T-helper 1 cell treated with Interleukin-12 subunit alpha and Interleukin-12 subunit beta and Interleukin-4 antibody, amounts not matched to agents 30 μg/mL and 1 μg/mL, for 36 hours (primary cell): ENCODE data around the gene SF3A1.

Experiments
- H3K27ac Mint-ChIP-seq: one replicate; pipeline ENCODE4 v1.8.0; 2021; ENCODE audit warnings: mild to moderate bottlenecking, mixed read lengths
- H3K27me3 Mint-ChIP-seq: one replicate; pipeline ENCODE4 v1.8.0; 2021; ENCODE audit warnings: low read depth, mixed read lengths
- H3K36me3 Mint-ChIP-seq: one replicate; pipeline ENCODE4 v1.8.0; 2021; ENCODE audit warnings: low read depth, mixed read lengths
- H3K4me1 Mint-ChIP-seq: one replicate; pipeline ENCODE4 v1.8.0; 2021; ENCODE audit warnings: low read depth, mixed read lengths
- H3K4me3 Mint-ChIP-seq: one replicate; pipeline ENCODE4 v1.8.0; 2021; ENCODE audit warnings: mild to moderate bottlenecking, moderate library complexity, mixed read lengths
- H3K9me3 Mint-ChIP-seq: one replicate; pipeline ENCODE4 v1.8.0; 2021; ENCODE audit warnings: mixed read lengths

Gene SF3A1

GRCh38 chr22:30393322-30393680, 36.6 kb upstream of the SF3A1 start:
- H3K27ac Mint-ChIP-seq, result no peak overlapping the region
- no peak overlapping the region for H3K4me3 Mint-ChIP-seq
- H3K27me3 Mint-ChIP-seq, result no peaks in the 10 kb centered on the region
- no peaks in the 10 kb centered on the region for H3K9me3 Mint-ChIP-seq
- peaks cover 42% of the 10 kb centered on the region for H3K4me1 Mint-ChIP-seq
- peaks cover 3% of the 10 kb centered on the region for H3K36me3 Mint-ChIP-seq

GRCh38 chr22:30392661-30393321, 36.1 kb upstream of the SF3A1 start:
- H3K27ac Mint-ChIP-seq, result peak overlapping the region; percentile 15
- no peak overlapping the region for H3K4me3 Mint-ChIP-seq
- H3K4me1 Mint-ChIP-seq, result peaks cover 37% of the 10 kb centered on the region

GRCh38 chr22:30390974-30391691, 34.4 kb upstream of the SF3A1 start:
- no peak overlapping the region for H3K4me3 Mint-ChIP-seq
- peaks cover 36% of the 10 kb centered on the region for H3K4me1 Mint-ChIP-seq
- H3K27ac Mint-ChIP-seq, result peak overlapping the region; percentile 57
- H3K9me3 Mint-ChIP-seq, result no peaks in the 10 kb centered on the region
- no peaks in the 10 kb centered on the region for H3K27me3 Mint-ChIP-seq
- H3K36me3 Mint-ChIP-seq, result peaks cover 3% of the 10 kb centered on the region

More at GRCh38 chr22:30392661-30393321, 36.1 kb upstream of the SF3A1 start:
- Mint-ChIP-seq H3K27me3 (no peaks in the 10 kb centered on the region), H3K36me3 (peaks cover 3% of the 10 kb centered on the region), H3K9me3 (no peaks in the 10 kb centered on the region)

GRCh38 chr22:30386960-30387827, 30.5 kb upstream of the SF3A1 start, which contains the start of gene RNF215:
RNF215 (minus strand) TSS chr22:30387411; CDS start chr22:30387313, 98 bp downstream.
- Mint-ChIP-seq H3K4me3 (peak within 1 kb of the TSS; percentile 83), H3K9me3 (no peaks in the 10 kb centered on the region), H3K36me3 (no peaks in the 10 kb centered on the region), H3K27me3 (no peaks in the 10 kb centered on the region), H3K4me1 (peaks cover 18% of the 10 kb centered on the region), H3K27ac (peak within 1 kb of the TSS; percentile 39)

GRCh38 chr22:30386608-30386959, 29.9 kb upstream of the SF3A1 start:
- Mint-ChIP-seq H3K4me3 (peak overlapping the region; percentile 83), H3K4me1 (peaks cover 18% of the 10 kb centered on the region), H3K36me3 (no peaks in the 10 kb centered on the region), H3K27ac (peak overlapping the region; percentile 5), H3K9me3 (no peaks in the 10 kb centered on the region), H3K27me3 (no peaks in the 10 kb centered on the region)

- no peaks in the 10 kb centered on the region for H3K36me3 Mint-ChIP-seq
- H3K4me1 Mint-ChIP-seq, result peaks cover 11% of the 10 kb centered on the region
- H3K4me3 Mint-ChIP-seq, result peak overlapping the region; percentile 83
- H3K9me3 Mint-ChIP-seq, result no peaks in the 10 kb centered on the region
- H3K27me3 Mint-ChIP-seq, result no peaks in the 10 kb centered on the region
- no peak overlapping the region for H3K27ac Mint-ChIP-seq
Observed at GRCh38 chr22:30385942-30386341, 29.2 kb upstream of the SF3A1 start.

- Mint-ChIP-seq H3K4me3 (no peak overlapping the region), H3K4me1 (peaks cover 6% of the 10 kb centered on the region), H3K27me3 (no peaks in the 10 kb centered on the region), H3K36me3 (peaks cover under 1% of the 10 kb centered on the region), H3K27ac (no peak overlapping the region), H3K9me3 (no peaks in the 10 kb centered on the region)
Observed at GRCh38 chr22:30383061-30383460, 26.4 kb upstream of the SF3A1 start.

GRCh38 chr22:30382340-30382739, 25.6 kb upstream of the SF3A1 start:
- Mint-ChIP-seq H3K36me3 (peaks cover 3% of the 10 kb centered on the region), H3K27ac (no peak overlapping the region), H3K27me3 (no peaks in the 10 kb centered on the region), H3K9me3 (no peaks in the 10 kb centered on the region), H3K4me1 (peaks cover 5% of the 10 kb centered on the region), H3K4me3 (no peak overlapping the region)

GRCh38 chr22:30381264-30381663, 24.6 kb upstream of the SF3A1 start:
- no peaks in the 10 kb centered on the region for H3K27me3 Mint-ChIP-seq
- peaks cover 2% of the 10 kb centered on the region for H3K4me1 Mint-ChIP-seq
- no peak overlapping the region for H3K27ac Mint-ChIP-seq
- H3K4me3 Mint-ChIP-seq, result no peak overlapping the region
- peaks cover 3% of the 10 kb centered on the region for H3K36me3 Mint-ChIP-seq
- H3K9me3 Mint-ChIP-seq, result no peaks in the 10 kb centered on the region

- Mint-ChIP-seq H3K4me3 (no peak overlapping the region), H3K4me1 (no peaks in the 10 kb centered on the region), H3K27me3 (no peaks in the 10 kb centered on the region), H3K9me3 (no peaks in the 10 kb centered on the region), H3K27ac (no peak overlapping the region), H3K36me3 (peaks cover 3% of the 10 kb centered on the region)
Observed at GRCh38 chr22:30380011-30380410, 23.3 kb upstream of the SF3A1 start.

GRCh38 chr22:30375312-30375849, 18.7 kb upstream of the SF3A1 start:
- Mint-ChIP-seq H3K9me3 (no peaks in the 10 kb centered on the region), H3K4me1 (no peaks in the 10 kb centered on the region), H3K36me3 (peaks cover 3% of the 10 kb centered on the region), H3K27ac (no peak overlapping the region), H3K27me3 (no peaks in the 10 kb centered on the region), H3K4me3 (no peak overlapping the region)

- Mint-ChIP-seq H3K9me3 (no peaks in the 10 kb centered on the region), H3K27ac (no peak overlapping the region), H3K4me3 (no peak overlapping the region), H3K4me1 (no peaks in the 10 kb centered on the region), H3K27me3 (no peaks in the 10 kb centered on the region), H3K36me3 (peaks cover 3% of the 10 kb centered on the region)
Observed at GRCh38 chr22:30373331-30374325, 16.9 kb upstream of the SF3A1 start.

GRCh38 chr22:30372915-30373314, 16.2 kb upstream of the SF3A1 start:
- Mint-ChIP-seq H3K4me1 (no peaks in the 10 kb centered on the region), H3K27ac (no peak overlapping the region), H3K4me3 (no peak overlapping the region), H3K27me3 (no peaks in the 10 kb centered on the region), H3K36me3 (peaks cover 1% of the 10 kb centered on the region), H3K9me3 (no peaks in the 10 kb centered on the region)
